ENCODE data around the gene LRMDA.

The LRMDA gene

GRCh38 chr10:75801661-75802060 lies 370.2 kb downstream of the LRMDA start:
- no peak overlapping the region for H3K4me3 ChIP-seq (ENCODE audit: low read length)
- no peak for TF ChIP-seq ZNF274 (IDR thresholded peaks at IDR 0.05; ENCODE audit: low read depth, low read length)

DNA sequence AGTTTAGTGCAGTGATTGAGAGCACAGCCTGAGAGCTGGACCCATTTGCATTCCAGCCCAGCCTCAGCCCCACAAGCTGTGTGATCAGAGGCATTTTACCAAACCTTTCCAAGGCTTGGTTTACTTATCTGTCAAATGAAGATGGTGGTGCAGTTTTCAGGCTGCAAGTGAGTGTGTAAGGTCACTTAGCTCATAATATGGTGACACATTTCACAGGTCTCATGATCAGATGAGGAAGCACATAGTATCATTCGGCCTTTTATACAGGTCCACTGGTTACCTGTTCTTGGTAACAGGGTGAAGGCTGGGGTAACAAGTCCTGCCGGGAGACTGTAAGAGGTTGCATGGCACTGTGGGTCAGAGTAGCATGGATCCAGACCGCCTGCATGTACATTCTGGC lies 371.7 kb downstream of the LRMDA start:
- no peak for TF ChIP-seq ZNF274 (IDR thresholded peaks at IDR 0.05; ENCODE audit: low read depth, low read length)
- H3K4me3 ChIP-seq (ENCODE audit: low read length): no peak overlapping the region

- TF ChIP-seq ZNF274 (IDR thresholded peaks at IDR 0.05; ENCODE audit: low read depth, low read length): no peak
These were observed 372.6 kb downstream of the LRMDA start for GRCh38 chr10:75803816-75804552.

GRCh38 chr10:75806186-75806585 lies 374.8 kb downstream of the LRMDA start:
- no peak for TF ChIP-seq ZNF274 (IDR thresholded peaks at IDR 0.05; ENCODE audit: low read depth, low read length)

More at GRCh38 chr10:75803816-75804552, 372.6 kb downstream of the LRMDA start:
- no peak overlapping the region for H3K4me3 ChIP-seq (ENCODE audit: low read length)

GRCh38 chr10:75807456-75807855 lies 376.0 kb downstream of the LRMDA start:
- no peak overlapping the region for H3K4me3 ChIP-seq (ENCODE audit: low read length)
- no peak for TF ChIP-seq ZNF274 (IDR thresholded peaks at IDR 0.05; ENCODE audit: low read depth, low read length)

More at GRCh38 chr10:75806186-75806585, 374.8 kb downstream of the LRMDA start:
- H3K4me3 ChIP-seq (ENCODE audit: low read length): no peak overlapping the region

DNA sequence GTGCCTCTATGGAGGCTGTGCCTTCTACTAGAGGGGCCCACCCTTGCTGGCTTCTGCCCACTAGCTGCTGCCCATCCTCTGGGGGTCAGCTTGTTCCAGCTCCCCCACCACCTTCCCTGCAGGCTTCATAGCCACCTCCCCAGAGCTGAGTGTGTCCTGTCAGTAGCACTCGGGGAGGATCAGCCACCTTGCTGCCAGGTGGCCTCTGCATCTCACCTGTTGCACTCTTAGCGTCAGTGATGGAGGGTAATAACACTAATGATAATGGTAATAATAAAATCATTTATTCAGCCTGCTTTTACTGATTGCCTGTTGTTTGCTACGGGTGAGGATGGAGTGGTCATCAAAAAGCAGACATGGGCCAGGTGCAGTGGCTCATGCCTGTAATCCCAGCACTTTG lies 377.6 kb downstream of the LRMDA start:
- TF ChIP-seq ZNF274 (IDR thresholded peaks at IDR 0.05; ENCODE audit: low read depth, low read length): no peak
- H3K4me3 ChIP-seq (ENCODE audit: low read length): no peak overlapping the region

DNA sequence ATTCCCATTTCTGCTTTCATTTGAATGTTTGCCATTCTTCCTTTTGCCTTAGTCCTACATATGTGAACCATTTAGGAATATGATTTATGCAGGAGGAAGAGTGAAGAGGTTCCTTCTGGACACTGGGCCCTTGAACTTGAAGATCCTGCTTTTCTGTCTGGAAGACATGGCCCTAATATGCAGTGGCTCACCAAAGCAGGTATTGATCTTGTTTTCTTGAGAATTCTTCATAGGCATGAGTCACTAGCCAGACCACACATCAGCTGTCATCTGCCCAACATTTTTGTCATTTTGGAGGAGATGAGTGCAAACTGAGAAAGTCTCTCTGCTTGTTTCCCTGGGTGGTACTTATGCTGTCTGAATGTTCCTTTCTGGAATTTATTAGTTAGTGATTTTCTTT lies 382.6 kb downstream of the LRMDA start:
- no peak for TF ChIP-seq ZNF274 (IDR thresholded peaks at IDR 0.05; ENCODE audit: low read depth, low read length)
- H3K4me3 ChIP-seq (ENCODE audit: low read length): no peak overlapping the region

GRCh38 chr10:75815066-75815465 lies 383.6 kb downstream of the LRMDA start:
- TF ChIP-seq ZNF274 (IDR thresholded peaks at IDR 0.05; ENCODE audit: low read depth, low read length): no peak
- no peak overlapping the region for H3K4me3 ChIP-seq (ENCODE audit: low read length)

DNA sequence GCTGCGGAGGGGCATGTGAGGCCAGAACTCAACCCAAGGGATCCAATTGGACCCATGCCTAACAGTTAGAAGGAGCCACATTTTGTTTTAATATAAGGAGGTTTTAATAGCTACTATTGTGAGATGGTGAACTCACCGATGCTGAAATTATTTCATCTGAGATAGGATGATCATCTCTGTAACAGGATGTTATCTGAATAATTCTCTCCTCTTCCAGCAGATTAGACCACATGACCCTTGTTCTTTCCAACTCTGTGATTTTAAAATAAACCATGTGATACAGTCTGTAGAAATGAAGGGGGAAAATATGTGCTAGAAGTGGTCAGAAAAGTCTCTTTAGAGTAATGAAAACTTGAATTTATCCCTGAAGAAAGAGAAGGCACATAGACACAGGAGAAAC lies 385.8 kb downstream of the LRMDA start:
- H3K4me3 ChIP-seq (ENCODE audit: low read length): no peak overlapping the region
- TF ChIP-seq ZNF274 (IDR thresholded peaks at IDR 0.05; ENCODE audit: low read depth, low read length): no peak

- H3K4me3 ChIP-seq (ENCODE audit: low read length): no peak overlapping the region
- TF ChIP-seq ZNF274 (IDR thresholded peaks at IDR 0.05; ENCODE audit: low read depth, low read length): no peak
These were observed 387.1 kb downstream of the LRMDA start for GRCh38 chr10:75818552-75818951.

DNA sequence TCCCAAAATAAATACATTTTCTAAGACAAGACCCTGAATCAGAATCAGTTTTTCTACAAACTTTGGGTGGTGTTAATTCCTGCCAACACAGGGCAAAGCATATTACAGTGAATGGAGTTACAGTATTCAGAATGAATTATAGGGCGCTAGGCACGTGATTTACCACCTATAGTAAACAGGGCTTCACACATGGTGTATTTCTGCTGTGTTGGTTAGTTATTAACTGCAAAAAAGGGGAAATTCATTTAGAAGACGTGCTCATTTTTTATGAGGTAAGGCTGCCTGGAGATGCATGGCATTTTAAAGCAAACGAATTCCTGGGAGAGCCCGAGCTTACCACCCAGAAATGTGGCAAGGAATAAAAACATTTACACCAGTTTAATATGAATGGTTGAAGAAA lies 393.8 kb downstream of the LRMDA start:
- no peak for TF ChIP-seq ZNF274 (IDR thresholded peaks at IDR 0.05; ENCODE audit: low read depth, low read length)
- H3K4me3 ChIP-seq (ENCODE audit: low read length): no peak overlapping the region

GRCh38 chr10:75825661-75826060 lies 394.2 kb downstream of the LRMDA start:
- no peak for TF ChIP-seq ZNF274 (IDR thresholded peaks at IDR 0.05; ENCODE audit: low read depth, low read length)

DNA sequence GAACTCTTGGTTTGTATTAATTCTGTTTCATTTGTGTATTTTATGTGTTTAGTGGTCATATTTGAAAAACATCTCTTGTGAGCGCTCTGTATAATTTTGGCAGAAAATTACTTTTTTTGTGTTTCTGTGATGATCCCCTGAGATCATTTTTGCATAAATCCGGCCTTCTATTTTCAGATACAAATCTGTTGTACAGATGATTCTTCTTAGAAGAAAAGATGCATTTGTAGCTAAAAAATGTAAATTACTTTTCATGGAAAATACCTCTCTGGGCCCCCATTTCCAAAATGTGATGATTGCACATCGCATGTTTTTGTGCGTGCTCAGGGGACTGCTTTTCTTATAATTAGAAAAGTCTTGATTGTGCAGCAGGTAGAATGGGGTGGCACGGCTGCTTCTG lies 395.4 kb downstream of the LRMDA start:
- H3K4me3 ChIP-seq (ENCODE audit: low read length): no peak overlapping the region
- TF ChIP-seq ZNF274 (IDR thresholded peaks at IDR 0.05; ENCODE audit: low read depth, low read length): no peak

More at GRCh38 chr10:75825661-75826060, 394.2 kb downstream of the LRMDA start:
- no peak overlapping the region for H3K4me3 ChIP-seq (ENCODE audit: low read length)

GRCh38 chr10:75827587-75828021 lies 396.2 kb downstream of the LRMDA start:
- TF ChIP-seq ZNF274 (IDR thresholded peaks at IDR 0.05; ENCODE audit: low read depth, low read length): no peak
- no peak overlapping the region for H3K4me3 ChIP-seq (ENCODE audit: low read length)

DNA sequence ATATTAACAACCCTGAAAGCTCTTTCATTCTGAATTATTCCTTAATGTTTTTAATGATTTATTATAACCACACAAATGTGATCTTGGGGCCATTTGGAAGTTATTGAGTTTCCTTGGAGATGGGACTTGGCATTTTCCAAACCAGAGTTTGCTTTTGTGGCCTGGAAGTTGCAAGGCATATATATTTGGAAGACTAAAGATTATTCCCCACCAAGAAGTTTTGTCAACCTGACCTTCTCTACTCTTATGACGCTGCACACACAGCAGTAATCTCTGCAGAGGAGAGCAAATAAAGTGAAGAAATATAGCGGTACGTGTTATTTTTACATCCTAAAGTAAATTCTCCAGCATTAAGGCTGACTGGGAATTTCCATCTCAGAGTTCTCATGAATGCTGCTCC lies 397.0 kb downstream of the LRMDA start:
- no peak overlapping the region for H3K4me3 ChIP-seq (ENCODE audit: low read length)
- no peak for TF ChIP-seq ZNF274 (IDR thresholded peaks at IDR 0.05; ENCODE audit: low read depth, low read length)

DNA sequence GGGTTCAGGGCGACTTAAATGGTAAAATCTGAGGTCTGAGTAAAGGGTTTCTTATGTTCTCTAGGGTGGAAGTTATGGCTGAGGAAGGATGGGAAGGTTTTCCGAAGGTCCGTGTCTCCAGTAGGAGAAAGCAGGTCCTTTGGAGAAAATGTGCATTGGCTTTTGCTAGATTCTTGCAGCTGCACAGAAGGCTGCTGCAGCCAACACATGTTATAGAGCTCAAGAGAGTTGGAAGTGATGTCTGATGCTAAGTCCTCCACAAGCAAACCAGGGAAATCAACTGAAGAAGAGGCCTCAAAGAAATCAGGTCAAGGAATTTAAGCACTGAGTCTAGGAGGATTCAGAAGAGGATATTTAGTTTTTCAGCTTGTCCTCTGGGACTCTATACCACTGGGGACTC lies 404.6 kb downstream of the LRMDA start:
- TF ChIP-seq ZNF274 (IDR thresholded peaks at IDR 0.05; ENCODE audit: low read depth, low read length): no peak
- H3K4me3 ChIP-seq (ENCODE audit: low read length): no peak overlapping the region

All from GM08714 (cell line).